Measurements from ENCODE around the gene DTD1.

The DTD1 gene

DNA sequence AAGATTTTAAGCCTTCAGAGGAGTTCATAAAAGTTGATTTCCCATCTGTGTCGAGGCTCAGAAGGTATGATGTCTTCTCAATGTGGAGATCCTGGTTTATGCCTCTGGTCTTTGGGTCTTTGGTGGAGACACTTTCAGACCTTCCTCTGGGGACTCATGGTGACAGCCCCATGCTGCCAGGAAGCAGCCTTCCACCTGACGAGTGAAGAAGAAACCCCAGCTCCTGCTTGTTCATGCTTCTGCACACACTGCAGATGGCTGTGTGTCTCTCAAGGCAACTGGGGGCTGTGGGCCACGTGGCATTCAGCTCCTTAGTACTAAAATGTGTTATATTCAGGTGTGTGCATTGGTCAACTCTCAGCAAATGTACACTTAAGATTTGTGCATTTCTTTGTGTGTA is 220.9 kb downstream of the DTD1 start:
- Histone ChIP-seq H3K36me3 (ENCODE audit: low read length) (no peaks in the 10 kb centered on the region), H4K20me1 (ENCODE audit: low read depth, low read length) (no peaks in the 10 kb centered on the region), H2AFZ (ENCODE audit: low read depth, low read length, severe bottlenecking) (no peak overlapping the region), H3K4me3 (ENCODE audit: insufficient read depth, low read length, poor library complexity, severe bottlenecking) (no peak overlapping the region), H3K9me3 (ENCODE audit: insufficient read depth, low read length) (no peaks in the 10 kb centered on the region), H3K9ac (ENCODE audit: low read length) (no peak overlapping the region), H3K27ac (ENCODE audit: low read depth, low read length) (no peak overlapping the region), H3K79me2 (ENCODE audit: insufficient read depth, low read length) (no peaks in the 10 kb centered on the region), H3K9me2 (replicated peaks; ENCODE audit: insufficient read depth, low read length) (no peaks in the 10 kb centered on the region), H3K4me2 (ENCODE audit: low read depth, low read length, poor library complexity, severe bottlenecking) (no peak overlapping the region), H3K27me3 (ENCODE audit: low read length) (no peaks in the 10 kb centered on the region), H3F3A (ENCODE audit: insufficient read depth) (no peaks in the 10 kb centered on the region)
- TF ChIP-seq EZH2phosphoT487 (conservative IDR thresholded peaks at IDR 0.05; ENCODE audit: low read length): no peak
- TF ChIP-seq, protein P1, sequence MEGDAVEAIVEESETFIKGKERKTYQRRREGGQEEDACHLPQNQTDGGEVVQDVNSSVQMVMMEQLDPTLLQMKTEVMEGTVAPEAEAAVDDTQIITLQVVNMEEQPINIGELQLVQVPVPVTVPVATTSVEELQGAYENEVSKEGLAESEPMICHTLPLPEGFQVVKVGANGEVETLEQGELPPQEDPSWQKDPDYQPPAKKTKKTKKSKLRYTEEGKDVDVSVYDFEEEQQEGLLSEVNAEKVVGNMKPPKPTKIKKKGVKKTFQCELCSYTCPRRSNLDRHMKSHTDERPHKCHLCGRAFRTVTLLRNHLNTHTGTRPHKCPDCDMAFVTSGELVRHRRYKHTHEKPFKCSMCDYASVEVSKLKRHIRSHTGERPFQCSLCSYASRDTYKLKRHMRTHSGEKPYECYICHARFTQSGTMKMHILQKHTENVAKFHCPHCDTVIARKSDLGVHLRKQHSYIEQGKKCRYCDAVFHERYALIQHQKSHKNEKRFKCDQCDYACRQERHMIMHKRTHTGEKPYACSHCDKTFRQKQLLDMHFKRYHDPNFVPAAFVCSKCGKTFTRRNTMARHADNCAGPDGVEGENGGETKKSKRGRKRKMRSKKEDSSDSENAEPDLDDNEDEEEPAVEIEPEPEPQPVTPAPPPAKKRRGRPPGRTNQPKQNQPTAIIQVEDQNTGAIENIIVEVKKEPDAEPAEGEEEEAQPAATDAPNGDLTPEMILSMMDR (IDR thresholded peaks at IDR 0.05; ENCODE audit: insufficient read depth, low read length, poor library complexity, severe bottlenecking): no peak

GRCh38 chr20:18811186-18811585 is 223.3 kb downstream of the DTD1 start:
- Histone ChIP-seq H4K20me1 (ENCODE audit: low read depth, low read length) (no peaks in the 10 kb centered on the region), H3K9me3 (ENCODE audit: insufficient read depth, low read length) (no peaks in the 10 kb centered on the region), H3K4me3 (ENCODE audit: insufficient read depth, low read length, poor library complexity, severe bottlenecking) (no peak overlapping the region), H3K79me2 (ENCODE audit: insufficient read depth, low read length) (no peaks in the 10 kb centered on the region), H3K27me3 (ENCODE audit: low read length) (no peaks in the 10 kb centered on the region), H3K9ac (ENCODE audit: low read length) (no peak overlapping the region), H2AFZ (ENCODE audit: low read depth, low read length, severe bottlenecking) (no peak overlapping the region), H3K27ac (ENCODE audit: low read depth, low read length) (no peak overlapping the region), H3K9me2 (replicated peaks; ENCODE audit: insufficient read depth, low read length) (no peaks in the 10 kb centered on the region), H3K4me2 (ENCODE audit: low read depth, low read length, poor library complexity, severe bottlenecking) (no peak overlapping the region), H3K36me3 (ENCODE audit: low read length) (no peaks in the 10 kb centered on the region), H3F3A (ENCODE audit: insufficient read depth) (no peaks in the 10 kb centered on the region)
- TF ChIP-seq, protein P1 (IDR thresholded peaks at IDR 0.05; ENCODE audit: insufficient read depth, low read length, poor library complexity, severe bottlenecking): no peak
- no peak for TF ChIP-seq EZH2phosphoT487 (conservative IDR thresholded peaks at IDR 0.05; ENCODE audit: low read length)

DNA sequence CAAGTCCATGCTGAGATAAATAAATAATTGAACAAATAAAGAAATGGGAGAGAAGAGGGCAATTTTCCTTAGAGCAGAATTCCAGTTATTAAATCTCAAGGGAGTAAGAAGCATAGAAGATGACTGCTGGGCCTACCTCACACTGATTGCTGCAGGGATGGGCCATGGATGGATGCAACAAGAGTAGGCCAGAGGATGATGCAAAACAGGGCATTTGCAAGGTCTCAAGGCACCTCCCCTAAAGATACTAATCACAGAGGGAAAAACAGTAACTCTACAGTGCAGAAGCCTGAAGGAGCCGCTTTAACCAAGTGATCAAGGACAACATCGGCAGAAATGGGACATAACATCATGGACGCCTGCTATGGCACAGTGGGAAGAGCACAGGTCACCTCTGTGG is 224.1 kb downstream of the DTD1 start:
- no peak overlapping the region for H3K4me3 ChIP-seq (ENCODE audit: insufficient read depth, low read length, poor library complexity, severe bottlenecking)
- no peaks in the 10 kb centered on the region for H3F3A ChIP-seq (ENCODE audit: insufficient read depth)
- no peak overlapping the region for H2AFZ ChIP-seq (ENCODE audit: low read depth, low read length, severe bottlenecking)
- no peak overlapping the region for H3K27ac ChIP-seq (ENCODE audit: low read depth, low read length)
- no peaks in the 10 kb centered on the region for H3K27me3 ChIP-seq (ENCODE audit: low read length)
- no peaks in the 10 kb centered on the region for H3K36me3 ChIP-seq (ENCODE audit: low read length)
- no peaks in the 10 kb centered on the region for H3K79me2 ChIP-seq (ENCODE audit: insufficient read depth, low read length)
- H4K20me1 ChIP-seq (ENCODE audit: low read depth, low read length): no peaks in the 10 kb centered on the region
- H3K9me3 ChIP-seq (ENCODE audit: insufficient read depth, low read length): no peaks in the 10 kb centered on the region
- no peak overlapping the region for H3K9ac ChIP-seq (ENCODE audit: low read length)
- no peaks in the 10 kb centered on the region for H3K9me2 ChIP-seq (replicated peaks; ENCODE audit: insufficient read depth, low read length)
- no peak overlapping the region for H3K4me2 ChIP-seq (ENCODE audit: low read depth, low read length, poor library complexity, severe bottlenecking)
- no peak for TF ChIP-seq EZH2phosphoT487 (conservative IDR thresholded peaks at IDR 0.05; ENCODE audit: low read length)

DNA sequence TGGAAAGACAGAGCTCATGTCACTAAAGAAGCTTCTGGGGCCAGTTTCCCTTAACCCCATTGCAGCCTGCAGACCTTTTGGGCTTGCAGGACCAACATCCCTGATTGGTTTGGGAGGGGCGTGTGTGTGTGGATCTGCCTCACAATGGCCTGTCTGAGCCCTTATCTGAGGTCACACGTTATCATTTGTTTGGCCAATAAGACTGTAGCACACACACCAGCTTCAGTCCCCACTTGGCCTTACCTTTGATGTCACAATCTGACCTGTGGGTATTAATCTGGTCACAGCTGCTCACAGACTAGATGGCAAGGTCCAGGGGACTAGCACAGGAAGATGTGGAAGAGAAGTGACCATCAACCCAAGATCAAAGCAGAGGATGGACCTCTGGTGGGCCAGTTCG is 225.6 kb downstream of the DTD1 start, which contains the start of gene SCP2D1:
TSS of gene SCP2D1 (plus strand) at position 301 of the 400 bp plus-strand sequence. CDS start at position 334, 33 bp downstream.
- no peak within 1 kb of the TSS for H3K4me2 ChIP-seq (ENCODE audit: low read depth, low read length, poor library complexity, severe bottlenecking)
- H3K4me3 ChIP-seq (ENCODE audit: insufficient read depth, low read length, poor library complexity, severe bottlenecking): no peak within 1 kb of the TSS
- H3K9me2 ChIP-seq (replicated peaks; ENCODE audit: insufficient read depth, low read length): no peaks in the 10 kb centered on the region
- H3F3A ChIP-seq (ENCODE audit: insufficient read depth): no peaks in the 10 kb centered on the region
- H3K27me3 ChIP-seq (ENCODE audit: low read length): no peaks in the 10 kb centered on the region
- H3K79me2 ChIP-seq (ENCODE audit: insufficient read depth, low read length): no peaks in the 10 kb centered on the region
- H3K27ac ChIP-seq (ENCODE audit: low read depth, low read length): no peak within 1 kb of the TSS
- no peak within 1 kb of the TSS for H2AFZ ChIP-seq (ENCODE audit: low read depth, low read length, severe bottlenecking)
- H3K9ac ChIP-seq (ENCODE audit: low read length): no peak within 1 kb of the TSS
- H4K20me1 ChIP-seq (ENCODE audit: low read depth, low read length): no peaks in the 10 kb centered on the region
- H3K9me3 ChIP-seq (ENCODE audit: insufficient read depth, low read length): no peaks in the 10 kb centered on the region
- H3K36me3 ChIP-seq (ENCODE audit: low read length): no peaks in the 10 kb centered on the region
- TF ChIP-seq EZH2phosphoT487 (conservative IDR thresholded peaks at IDR 0.05; ENCODE audit: low read length): no peak
- TF ChIP-seq, protein P1 (IDR thresholded peaks at IDR 0.05; ENCODE audit: insufficient read depth, low read length, poor library complexity, severe bottlenecking): no peak

Data from SU-DHL-6 (cell line).